Measurements from ENCODE around the gene COMTD1. TPM values are rescaled to one million over a fixed set of nuclear protein-coding genes. Genes with fewer than 3 reads are reported as not detected.

The COMTD1 gene
- total and polyA plus RNA-seq, 2 of the 8 experiments (the other 6 are each of a cell fraction or from before 2014, with no cell fraction given) = 31.9 to 42.4 TPM

- ChIA-PET POLR2A (ENCODE audit: partially characterized antibody) (interaction anchor here (0.6 to 36.7 kb wide), 9 partner anchors 9 to 54 kb away, joined by 3 to 801 read pairs (median 28); partner anchors contain the start of gene COMTD1), CTCF (ENCODE audit: partially characterized antibody) (interaction anchor here (1.0 to 11.0 kb wide), 8 partner anchors 10 to 101 kb away, joined by 3 to 128 read pairs (median 11); partner anchors contain the start of gene COMTD1)
- H2BK15ac ChIP-seq (ENCODE audit: low read length) = no peak overlapping the region
- H3K14ac ChIP-seq (ENCODE audit: insufficient read length) = no peak overlapping the region
- no peak overlapping the region for H3K56ac ChIP-seq (replicated peaks; ENCODE audit: insufficient read length, low read depth, low read length)
- 90% methylated on average over 13 of the region's 16 CpGs; no CpG with 5 or more reads in 1 of the 2 experiments for WGBS, 2 experiments (ENCODE audit: extremely low coverage in 1 of 2, insufficient coverage in 1 of 2, insufficient read length in 1 of 2, insufficient replicate concordance in 2 of 2, low coverage in 1 of 2, low lambda C conversion rate in 2 of 2, missing lambda C conversion rate in 1 of 2)
- H3K27ac ChIP-seq (ENCODE audit: low read depth, low read length) = no peak overlapping the region
- peak overlapping the region; percentile 95 for H4K5ac ChIP-seq (ENCODE audit: insufficient read length, low read depth, low read length)
- peak overlapping the region; percentile 100 for H4K8ac ChIP-seq (ENCODE audit: extremely low read depth, insufficient read depth, low read length)
- peaks cover 15 to 33% of the 10 kb centered on the region in 2 experiments for H3K79me2 ChIP-seq (ENCODE audit: control insufficient read depth in 1 of 2, insufficient read depth in 2 of 2, low read length in 2 of 2)
- FAIRE-seq (no peak), DNase-seq (ENCODE audit: low read depth in 1 of 2, low spot score in 2 of 2) (no peak)
- no peak overlapping the region for H3K23ac ChIP-seq (ENCODE audit: insufficient read length)
- H3K23me2 ChIP-seq (ENCODE audit: low read depth, low read length) = peaks cover 10% of the 10 kb centered on the region
- no peak overlapping the region for H3K9ac ChIP-seq (replicated peaks in 1 of 4; ENCODE audit: extremely low read depth in 1 of 4, low read depth in 3 of 4, low read length in 3 of 4)
- no peak overlapping the region for H4K91ac ChIP-seq (replicated peaks; ENCODE audit: insufficient read length, low read length)
- H3K9me3 ChIP-seq (ENCODE audit: insufficient read depth in 2 of 2, low read depth in 1 of 2, low read length in 1 of 2) = no peaks in the 10 kb centered on the region
- H3K27me3 ChIP-seq (replicated peaks in 1 of 4; ENCODE audit: control insufficient read depth in 3 of 4, extremely low read depth in 1 of 4, insufficient read depth in 3 of 4, low read length in 3 of 4) = no peaks in the 10 kb centered on the region
- H3K4ac ChIP-seq (replicated peaks; ENCODE audit: insufficient read length, low read depth, low read length) = no peak overlapping the region
- H3K4me2 ChIP-seq (ENCODE audit: insufficient read depth in 1 of 2, low read depth in 2 of 2, low read length in 2 of 2) = peak overlapping the region; percentile 81 to 92
- no peak overlapping the region; the same call in 1 of the 2 replicates for H2BK12ac ChIP-seq (ENCODE audit: low read depth, low read length)
- H3K79me1 ChIP-seq (ENCODE audit: low read depth, low read length) = no peaks in the 10 kb centered on the region; the same call in 1 of the 2 replicates
- peaks cover 1 to 25% (median 13%) of the 10 kb centered on the region in 4 experiments; a peak in 6 of 8 replicates for H3K36me3 ChIP-seq (ENCODE audit: control insufficient read depth in 2 of 4, insufficient read depth in 4 of 4, low read length in 3 of 4)
- peak overlapping the region; percentile 100 for H2BK5ac ChIP-seq (ENCODE audit: low read depth, low read length)
- H3K18ac ChIP-seq (ENCODE audit: extremely low read depth, low read length) = peak overlapping the region; percentile 89; the same call in 1 of the 2 replicates
- no peak overlapping the region for H2AFZ ChIP-seq (ENCODE audit: low read length)
- H3K4me3 ChIP-seq (ENCODE audit: extremely low read depth in 1 of 4, insufficient read depth in 2 of 4, low read depth in 3 of 4, low read length in 4 of 4) = peak overlapping the region; percentile 94 to 100 (median 96); a peak in 6 of 8 replicates
- H3K4me1 ChIP-seq (replicated peaks in 1 of 4; ENCODE audit: control insufficient read depth in 3 of 4, insufficient read depth in 4 of 4, low read length in 3 of 4) = peaks cover 5 to 20% (median 9%) of the 10 kb centered on the region in 4 experiments
- H4K20me1 ChIP-seq (replicated peaks in 1 of 2; ENCODE audit: control insufficient read depth in 1 of 2, insufficient read depth in 2 of 2, low read length in 2 of 2) = peaks cover 0 to 10% of the 10 kb centered on the region in 2 experiments
- H2BK120ac ChIP-seq (replicated peaks; ENCODE audit: low read depth, low read length) = peak overlapping the region; percentile 3
- TF ChIP-seq KDM5A (IDR thresholded peaks at IDR 0.05; ENCODE audit: low read length) (no peak), CREB1 (IDR thresholded peaks at IDR 0.05) (no peak), CEBPB (IDR thresholded peaks at IDR 0.05; ENCODE audit: low read depth, low read length) (no peak), SIX5 (IDR thresholded peaks at IDR 0.05; ENCODE audit: low read depth, low read length) (no peak), SIN3A (conservative IDR thresholded peaks at IDR 0.05 in 1 of 2, IDR thresholded peaks at IDR 0.05 in 1 of 2; ENCODE audit: low read depth in 1 of 2, low read length in 2 of 2) (no peak), BCL11A (IDR thresholded peaks at IDR 0.05; ENCODE audit: low read depth in 2 of 2, low read length in 2 of 2) (no peak), ZNF274 (IDR thresholded peaks at IDR 0.05; ENCODE audit: borderline replicate concordance, extremely low read depth, low read length) (no peak)
- H2AK5ac ChIP-seq (ENCODE audit: low read depth, low read length) = no peak overlapping the region
- H2BK20ac ChIP-seq (ENCODE audit: low read length) = no peak overlapping the region
These were observed 26.5 kb downstream of the COMTD1 start for GRCh38 chr10:75209086-75209920.
